HG03575 (cell line): ENCODE data around the gene WAS.

Experiments
- ATAC-seq: cut with Tn5 transposase; IDR thresholded peaks from one replicate; pipeline ENCODE4 v1.9.1; 2021; ENCODE audit not compliant: unreplicated experiment, insufficient number of reproducible peaks, low FRiP score; ENCODE audit errors: extremely low read depth

The WAS gene

DNA sequence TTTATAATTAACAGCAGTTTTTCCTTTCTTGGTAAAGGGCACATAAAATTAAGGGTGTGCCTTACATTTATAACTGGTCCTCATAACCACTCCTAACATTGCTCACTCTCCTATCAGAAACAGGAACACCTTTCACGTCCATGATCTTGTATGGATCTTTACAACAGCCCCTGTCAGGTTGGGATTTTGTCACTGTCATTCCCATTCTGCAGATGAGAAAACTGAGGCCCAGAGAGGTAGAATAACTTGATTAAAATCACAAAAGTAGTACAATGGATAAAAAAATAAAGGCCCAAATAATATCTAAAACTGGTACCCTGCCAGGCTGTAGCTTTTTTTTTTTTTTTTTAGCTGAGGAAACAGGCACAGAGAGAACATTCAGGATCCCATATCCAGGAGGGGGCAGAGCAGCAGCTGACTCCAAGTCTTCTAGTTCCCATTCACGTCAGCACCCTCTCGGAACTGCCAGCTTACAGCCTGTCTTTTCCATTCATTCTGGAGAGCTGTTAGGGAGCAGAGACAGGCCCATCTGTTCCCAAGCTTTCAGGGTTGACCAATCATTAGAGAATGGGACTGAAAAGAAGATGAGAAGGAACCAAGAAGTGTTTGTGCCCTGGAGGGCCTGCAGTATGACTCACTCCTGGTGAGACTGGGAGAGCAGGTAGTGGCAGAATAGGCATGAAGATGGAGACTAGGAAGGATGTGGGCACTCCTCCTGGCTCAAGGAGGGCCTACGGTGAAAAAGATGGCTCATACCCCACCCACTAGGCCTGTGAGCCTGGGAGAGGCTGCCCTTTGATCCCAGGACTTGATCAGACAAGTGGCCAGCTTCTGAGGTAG, 20.3 kb downstream of the WAS start:
- no peak for ATAC-seq

GRCh38 chrX:48705871-48706270, 22.3 kb downstream of the WAS start:
- no peak for ATAC-seq

GRCh38 chrX:48709522-48710112, 26.0 kb downstream of the WAS start:
- no peak for ATAC-seq

DNA sequence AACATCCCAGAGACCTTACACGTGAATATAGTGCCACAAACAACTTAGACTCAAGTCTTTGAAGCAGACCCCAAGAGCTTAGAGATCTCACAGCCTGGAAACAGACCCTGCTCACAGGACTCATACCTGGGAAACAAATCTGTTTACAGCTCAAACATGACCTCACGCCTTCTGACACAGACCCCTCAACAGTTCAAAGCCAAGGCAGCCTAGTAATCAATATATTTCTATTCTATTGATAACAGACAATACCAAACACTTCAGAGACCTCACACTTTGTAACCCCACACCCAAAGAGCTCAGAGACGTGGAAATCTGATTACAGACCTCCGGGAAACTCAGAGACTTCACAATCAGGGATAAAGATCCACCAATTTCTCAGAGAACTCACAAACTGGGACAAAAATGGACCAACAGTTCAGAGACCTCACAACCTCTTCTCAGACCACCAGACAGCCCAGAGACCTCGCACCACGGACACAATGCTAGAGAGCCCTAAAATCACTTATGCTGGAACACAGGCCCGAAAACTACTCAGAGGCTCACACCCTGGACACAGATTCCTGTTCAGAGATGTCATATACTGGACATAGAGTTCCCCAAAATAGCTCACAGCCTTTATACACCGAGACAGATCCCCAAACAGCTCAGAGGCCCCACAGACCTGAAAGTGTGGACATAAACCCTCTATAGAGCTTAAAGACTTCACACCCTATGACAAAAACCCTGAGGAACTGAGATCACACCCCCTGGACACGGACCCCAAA, 27.7 kb downstream of the WAS start:
- no peak for ATAC-seq

DNA sequence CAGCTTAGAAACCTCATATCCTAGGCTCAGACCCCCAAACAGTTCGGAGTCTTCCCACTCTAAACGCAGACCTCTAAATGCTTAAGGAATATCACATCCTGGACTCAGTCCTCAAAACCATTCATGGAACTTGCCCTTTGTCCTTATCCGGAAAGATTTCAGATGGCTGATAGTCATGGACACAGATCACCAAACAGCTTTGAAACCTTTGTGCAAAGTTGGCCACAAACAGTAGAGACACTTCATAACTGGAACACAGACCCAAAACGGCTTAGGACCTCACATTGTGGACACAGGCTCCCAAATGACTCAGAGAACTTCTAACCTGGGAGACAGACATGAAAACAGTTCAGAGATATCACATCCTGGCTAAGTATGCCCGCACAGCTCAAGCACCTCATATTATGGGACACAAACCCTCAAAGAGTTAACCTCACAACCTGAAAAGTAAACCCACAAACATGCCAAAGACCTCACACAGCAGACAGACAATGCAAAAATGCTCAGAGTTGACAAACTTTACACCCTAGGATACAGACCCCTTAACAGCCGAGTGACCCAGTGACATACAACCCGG, 28.4 kb downstream of the WAS start:
- ATAC-seq, result no peak

DNA sequence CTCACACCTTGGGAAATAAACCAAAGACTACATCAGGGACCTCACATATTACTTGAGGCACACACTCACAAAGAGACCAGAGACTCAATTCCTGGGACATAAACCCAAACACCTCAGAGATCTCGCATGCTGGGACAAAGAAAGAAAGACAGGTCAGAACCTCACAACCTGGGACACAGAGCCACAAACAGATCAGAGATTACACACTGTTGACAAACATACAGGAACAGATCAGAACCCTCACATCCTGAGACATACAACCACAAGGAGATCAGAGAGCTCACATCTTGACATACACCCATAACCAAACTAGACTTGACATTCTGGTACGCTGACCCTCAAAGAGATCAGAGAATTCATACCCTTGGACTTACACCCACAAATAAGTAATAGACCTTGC, 30.2 kb downstream of the WAS start:
- ATAC-seq, result no peak

DNA sequence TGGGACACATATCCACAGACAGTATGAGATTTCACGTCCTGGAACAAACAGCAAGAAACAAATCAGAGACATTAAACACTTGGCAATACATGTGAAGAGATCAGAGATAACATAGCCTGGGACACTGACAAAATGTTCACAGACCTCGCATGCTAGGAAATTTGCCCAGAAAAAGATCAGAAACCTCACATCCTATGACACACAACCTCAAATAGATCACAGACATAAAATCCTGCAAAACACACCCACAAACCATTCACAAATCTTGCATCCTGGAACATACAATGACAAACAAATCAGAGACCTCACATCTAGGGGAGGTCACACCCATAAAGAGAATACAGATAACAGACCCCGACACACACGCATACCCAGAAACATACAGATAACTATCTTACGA, 31.0 kb downstream of the WAS start:
- ATAC-seq, result no peak

GRCh38 chrX:48715072-48715471, 31.5 kb downstream of the WAS start:
- ATAC-seq, result no peak

- ATAC-seq, result no peak
Measured at GRCh38 chrX:48715876-48716502, 32.4 kb downstream of the WAS start.

DNA sequence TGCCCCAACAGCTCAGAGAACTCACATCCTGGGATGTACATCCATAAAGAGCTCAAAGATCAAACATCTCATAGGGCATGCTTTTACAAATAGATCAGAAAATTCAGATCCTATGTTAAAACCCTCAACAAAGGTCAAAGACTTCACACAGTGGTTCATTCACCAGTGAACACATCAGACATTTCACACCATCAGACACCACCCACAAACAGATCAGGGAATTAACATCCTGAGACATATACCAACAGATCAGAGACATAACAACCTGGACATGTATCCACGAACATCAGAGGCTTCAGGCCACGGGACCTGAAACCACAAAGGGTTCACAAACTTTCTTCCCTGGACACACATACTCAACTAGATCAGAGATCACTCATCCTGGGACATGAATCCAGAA, 36.4 kb downstream of the WAS start:
- no peak for ATAC-seq

GRCh38 chrX:48720577-48721250, 37.1 kb downstream of the WAS start:
- ATAC-seq, result no peak

DNA sequence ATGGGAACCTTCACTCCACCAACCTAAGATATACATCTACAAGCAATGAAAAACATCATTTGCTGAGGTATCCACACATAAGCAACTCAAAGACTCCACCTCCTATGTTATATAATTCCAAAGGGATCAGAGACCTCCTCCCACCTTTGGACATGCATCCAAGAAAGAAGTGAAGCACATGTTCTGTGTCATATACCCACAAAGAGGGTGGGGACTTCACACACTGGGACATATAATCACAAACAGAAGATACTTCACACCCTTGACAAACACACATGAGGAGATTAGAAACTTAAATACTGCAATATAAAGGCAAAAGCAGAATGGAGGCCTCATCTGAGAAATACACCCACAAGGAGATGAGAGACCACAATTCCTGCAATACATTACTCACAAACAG, 38.3 kb downstream of the WAS start:
- no peak for ATAC-seq

- no peak for ATAC-seq
Measured at GRCh38 chrX:48726596-48726995, 43.0 kb downstream of the WAS start.

DNA sequence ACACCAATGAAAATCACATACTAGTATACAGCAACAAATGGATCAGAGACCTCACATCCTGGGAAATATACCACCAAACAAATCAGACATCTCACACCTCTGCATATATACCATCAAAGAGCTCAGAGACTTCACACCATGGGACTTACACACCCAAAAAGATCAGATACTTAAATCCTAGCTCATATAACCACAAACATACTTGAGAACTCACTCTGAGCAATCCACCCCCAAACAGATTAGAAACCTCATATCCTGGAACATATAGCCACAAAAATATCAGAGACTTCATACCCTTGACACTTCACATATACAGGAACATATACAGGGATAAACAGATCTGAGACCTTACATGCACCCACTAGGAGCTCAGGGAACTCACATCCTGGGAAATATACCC, 45.1 kb downstream of the WAS start:
- no peak for ATAC-seq

GRCh38 chrX:48736303-48736702, 52.7 kb downstream of the WAS start:
- no peak for ATAC-seq

DNA sequence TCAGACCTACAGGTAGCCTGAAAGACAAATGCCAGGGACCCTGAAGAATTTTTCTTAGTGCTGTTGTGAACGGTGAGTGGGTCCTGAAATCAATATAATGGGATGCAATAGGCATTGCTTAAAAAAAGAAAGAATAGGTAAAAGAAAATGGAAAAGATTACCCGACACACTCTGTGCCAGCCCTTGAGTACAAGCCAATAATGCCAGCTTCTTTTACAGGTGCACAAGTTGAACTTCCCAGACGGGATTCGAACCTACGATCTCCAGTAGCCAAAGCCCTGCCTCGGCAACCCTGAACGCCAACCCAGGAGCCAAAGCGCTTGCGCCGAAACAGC, 53.2 kb downstream of the WAS start:
- ATAC-seq, result no peak

DNA sequence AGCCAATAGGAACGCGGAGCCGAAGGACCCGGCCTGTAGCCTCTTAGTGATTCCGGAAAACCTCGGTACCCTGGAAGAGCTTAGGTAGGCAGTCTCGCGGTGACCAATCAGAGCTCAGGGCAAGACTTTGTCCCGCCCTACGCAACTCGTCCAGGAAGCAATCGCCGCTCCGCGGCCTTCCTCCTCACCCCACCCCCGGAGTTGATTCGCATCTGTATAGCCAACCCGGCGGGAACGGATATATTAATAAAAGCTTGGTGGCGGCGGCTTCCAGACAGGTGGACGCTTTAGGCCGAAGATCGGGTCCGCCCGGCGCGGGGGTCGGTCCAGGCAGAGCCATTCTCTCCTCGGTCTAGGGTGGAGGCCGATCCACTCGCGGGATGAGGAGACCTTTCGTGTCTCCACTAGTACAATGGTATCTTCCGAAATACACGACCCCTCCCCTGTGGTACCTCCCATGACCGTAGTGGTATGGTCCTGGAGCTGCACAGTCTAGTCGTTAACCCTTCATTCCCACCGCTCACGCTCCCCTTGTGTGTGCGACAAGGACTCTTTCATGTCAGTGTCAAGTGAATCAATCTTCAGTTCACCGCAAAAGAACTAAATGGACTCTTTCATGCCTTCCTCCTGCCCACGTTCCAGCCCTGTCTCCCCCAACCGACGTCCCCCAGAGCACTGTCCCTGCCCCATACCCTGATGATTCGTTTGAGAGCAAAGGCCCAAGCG, 53.8 kb downstream of the WAS start:
- no peak for ATAC-seq

DNA sequence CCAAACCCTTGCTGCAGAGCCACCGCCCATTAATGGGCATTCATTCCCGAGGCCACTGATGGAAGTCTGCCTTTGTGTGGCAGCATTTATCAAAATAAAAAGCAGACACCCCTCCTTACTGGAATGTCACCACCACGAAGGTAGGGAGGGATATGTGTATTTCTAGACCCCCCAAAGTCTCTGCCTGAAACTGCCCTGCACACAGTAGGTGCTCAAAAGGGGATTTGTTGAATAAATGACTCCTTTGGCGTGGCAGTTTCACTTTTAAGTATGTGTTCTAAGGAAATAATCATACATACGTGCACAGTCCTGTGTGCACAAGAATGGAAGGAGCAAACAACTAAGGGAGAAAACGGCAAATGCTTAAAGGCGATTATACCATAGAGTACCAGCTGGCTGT, 54.3 kb downstream of the WAS start:
- ATAC-seq, result no peak
